H9 (cell line): Measurements from ENCODE around the gene MAL. TPM values are rescaled to one million over a fixed set of nuclear protein-coding genes. Genes with fewer than 3 reads are reported as not detected.

Experiments
- DNase-seq: peaks from one replicate; pipeline ENCODE4 v3.0.0-alpha.2; 2017
- H2AFZ ChIP-seq: one replicate; pipeline ENCODE4 v1.6.1; 2013; ENCODE audit warnings: mild to moderate bottlenecking, low read length, control low read depth, moderate library complexity
- H2AK5ac ChIP-seq: 2 replicates; pipeline ENCODE4 v1.6.1; 2013; ENCODE audit warnings: low read length, control low read depth, mixed read lengths; ENCODE audit not compliant: insufficient read length
- H2BK120ac ChIP-seq: one replicate; pipeline ENCODE4 v1.6.1; 2013; ENCODE audit warnings: low read depth, mild to moderate bottlenecking, low read length, control low read depth, inconsistent platforms; ENCODE audit not compliant: poor library complexity, severe bottlenecking
- H2BK12ac ChIP-seq: 2 replicates; pipeline ENCODE4 v1.6.1; 2013; ENCODE audit warnings: low read length, control low read depth, mixed read lengths, low read depth; ENCODE audit not compliant: insufficient read length
- H2BK15ac ChIP-seq: 2 replicates; pipeline ENCODE4 v1.6.1; 2013; ENCODE audit warnings: low read depth, low read length, control low read depth
- H2BK20ac ChIP-seq: one replicate; pipeline ENCODE4 v1.6.1; 2013; ENCODE audit warnings: low read depth, mild to moderate bottlenecking, low read length, control low read depth, inconsistent platforms; ENCODE audit not compliant: poor library complexity, severe bottlenecking
- H2BK5ac ChIP-seq: 2 replicates; pipeline ENCODE4 v1.6.1; 2013; ENCODE audit warnings: low read length, control low read depth, mixed read lengths; ENCODE audit not compliant: insufficient read length
- H3K14ac ChIP-seq: 2 replicates; pipeline ENCODE4 v1.6.1; 2013; ENCODE audit warnings: low read length, control low read depth; ENCODE audit not compliant: insufficient read depth
- H3K18ac ChIP-seq: 2 replicates; pipeline ENCODE4 v1.6.1; 2013; ENCODE audit warnings: low read depth, mild to moderate bottlenecking, mixed read lengths, low read length, control low read depth; ENCODE audit not compliant: insufficient read length
- H3K23ac ChIP-seq: 2 replicates; pipeline ENCODE4 v1.6.1; 2013; ENCODE audit warnings: low read length, control low read depth, mixed read lengths, low read depth; ENCODE audit not compliant: insufficient read length
- H3K23me2 ChIP-seq: 2 replicates; pipeline ENCODE4 v1.6.1; 2013; ENCODE audit warnings: low read depth, mild to moderate bottlenecking, mixed read lengths, low read length, control low read depth; ENCODE audit not compliant: insufficient read length, poor library complexity, severe bottlenecking
- H3K27ac ChIP-seq: 2 replicates; pipeline ENCODE4 v1.5.1; 2013; ENCODE audit warnings: low read length, control low read depth, mixed read lengths, low read depth; ENCODE audit not compliant: insufficient read length
- H3K27me3 ChIP-seq: 2 replicates; pipeline ENCODE4 v1.6.1; 2013; ENCODE audit warnings: low read length, control low read depth, inconsistent platforms; ENCODE audit not compliant: insufficient read depth
- H3K4ac ChIP-seq: 2 replicates; pipeline ENCODE4 v1.6.1; 2013; ENCODE audit warnings: low read depth, mild to moderate bottlenecking, control low read depth, inconsistent platforms, low read length, moderate library complexity
- H3K4me1 ChIP-seq: 2 replicates; pipeline ENCODE4 v1.6.1; 2013; ENCODE audit warnings: low read length, control low read depth, inconsistent platforms; ENCODE audit not compliant: insufficient read depth
- H3K4me2 ChIP-seq: 2 replicates; pipeline ENCODE4 v1.6.1; 2013; ENCODE audit warnings: low read length, control low read depth, mixed read lengths; ENCODE audit not compliant: insufficient read length, insufficient read depth
- H3K56ac ChIP-seq: 2 replicates; pipeline ENCODE4 v1.6.1; 2013; ENCODE audit warnings: low read depth, mild to moderate bottlenecking, mixed read lengths, low read length, control low read depth; ENCODE audit not compliant: insufficient read length
- H3K79me1 ChIP-seq: 2 replicates; pipeline ENCODE4 v1.6.1; 2013; ENCODE audit warnings: low read depth, mild to moderate bottlenecking, moderate library complexity, low read length, control low read depth, inconsistent platforms; ENCODE audit not compliant: insufficient read depth, poor library complexity, severe bottlenecking
- H3K79me2 ChIP-seq: 2 replicates; pipeline ENCODE4 v1.6.1; 2013; ENCODE audit warnings: low read length, control low read depth, inconsistent platforms; ENCODE audit not compliant: insufficient read depth
- H3K9ac ChIP-seq: 2 replicates; pipeline ENCODE4 v1.6.1; 2013; ENCODE audit warnings: low read length, control low read depth, mixed read lengths; ENCODE audit not compliant: insufficient read length; ENCODE audit errors: extremely low read depth
- H3K9me3 ChIP-seq: one replicate; pipeline ENCODE4 v1.6.1; 2013; ENCODE audit warnings: low read depth, low read length, inconsistent platforms; ENCODE audit not compliant: control insufficient read depth
- H3T11ph ChIP-seq: one replicate; pipeline ENCODE4 v1.6.1; 2013; ENCODE audit warnings: mild to moderate bottlenecking, low read length, control low read depth, inconsistent platforms
- H4K20me1 ChIP-seq: one replicate; pipeline ENCODE4 v1.6.1; 2013; ENCODE audit not compliant: control insufficient read depth, insufficient read length, insufficient read depth
- H4K5ac ChIP-seq: 2 replicates; pipeline ENCODE4 v1.6.1; 2013; ENCODE audit warnings: low read depth, mild to moderate bottlenecking, mixed read lengths, low read length, control low read depth; ENCODE audit not compliant: insufficient read length
- H4K8ac ChIP-seq: replicated peaks from 2 replicates; pipeline ENCODE4 v1.6.1; 2013; ENCODE audit warnings: low read length, control low read depth, mixed read lengths, low read depth; ENCODE audit not compliant: insufficient read length
- H4K91ac ChIP-seq: 2 replicates; pipeline ENCODE4 v1.6.1; 2013; ENCODE audit warnings: low read depth, mild to moderate bottlenecking, moderate library complexity, mixed read lengths, low read length, control low read depth; ENCODE audit not compliant: insufficient read length
- H3K27ac Mint-ChIP-seq, 3 experiments: 2 replicates in 2 of 3; 3 replicates in 1 of 3; pipeline ENCODE4 v1.8.0; 2020 to 2021; ENCODE audit warnings: mixed read lengths in 3 of 3, mild to moderate bottlenecking in 1 of 3, moderate library complexity in 1 of 3
- H3K27me3 Mint-ChIP-seq: 2 replicates; pipeline ENCODE4 v1.8.0; 2021; ENCODE audit warnings: low read depth, mild to moderate bottlenecking, moderate library complexity, mixed read lengths
- H3K36me3 Mint-ChIP-seq, 3 experiments: 2 replicates in 2 of 3; 3 replicates in 1 of 3; pipeline ENCODE4 v1.8.0; 2020 to 2021; ENCODE audit warnings: low read depth in 3 of 3, mixed read lengths in 3 of 3; ENCODE audit not compliant: insufficient read depth in 1 of 3
- H3K4me1 Mint-ChIP-seq, 2 experiments: 2 replicates each; pipeline ENCODE4 v1.8.0; 2020; ENCODE audit warnings: mixed read lengths in 2 of 2
- H3K4me3 Mint-ChIP-seq, 2 experiments: 2 replicates in 1 of 2; 3 replicates in 1 of 2; pipeline ENCODE4 v1.8.0; 2020 to 2021; ENCODE audit warnings: mild to moderate bottlenecking in 2 of 2, mixed read lengths in 2 of 2, moderate library complexity in 1 of 2
- H3K9me3 Mint-ChIP-seq, 2 experiments: 2 replicates in 1 of 2; 3 replicates in 1 of 2; pipeline ENCODE4 v1.8.0; 2020; ENCODE audit warnings: mild to moderate bottlenecking in 2 of 2, mixed read lengths in 2 of 2, moderate library complexity in 1 of 2
- whole genome bisulfite sequencing: extraction: QIAGEN DNeasy Blood & Tissue Kit; methylation state at CpG from one replicate; pipeline ENCODE4 v1.1.7; 2013; ENCODE audit warnings: missing lambda C conversion rate, low lambda C conversion rate, mixed read lengths; ENCODE audit not compliant: insufficient read length; ENCODE audit errors: extremely low coverage; 5-methylcytosine and 5-hydroxymethylcytosine counted together
- total RNA-seq: library from RNA; stranded (reverse); gene quantifications from 2 replicates; pipeline ENCODE4 v1.2.1, GENCODE V29; 2021
- TF ChIP-seq, protein P1 (sequence below): fragments of 200-600 bp; sonication (generic); conservative IDR thresholded peaks from 3 replicates; pipeline ENCODE4 v1.8.0; 2021; ENCODE audit warnings: antibody characterized with exemption, mild to moderate bottlenecking

The MAL gene
- total RNA-seq, 1 experiment from 2014 or later, result not detected

DNA sequence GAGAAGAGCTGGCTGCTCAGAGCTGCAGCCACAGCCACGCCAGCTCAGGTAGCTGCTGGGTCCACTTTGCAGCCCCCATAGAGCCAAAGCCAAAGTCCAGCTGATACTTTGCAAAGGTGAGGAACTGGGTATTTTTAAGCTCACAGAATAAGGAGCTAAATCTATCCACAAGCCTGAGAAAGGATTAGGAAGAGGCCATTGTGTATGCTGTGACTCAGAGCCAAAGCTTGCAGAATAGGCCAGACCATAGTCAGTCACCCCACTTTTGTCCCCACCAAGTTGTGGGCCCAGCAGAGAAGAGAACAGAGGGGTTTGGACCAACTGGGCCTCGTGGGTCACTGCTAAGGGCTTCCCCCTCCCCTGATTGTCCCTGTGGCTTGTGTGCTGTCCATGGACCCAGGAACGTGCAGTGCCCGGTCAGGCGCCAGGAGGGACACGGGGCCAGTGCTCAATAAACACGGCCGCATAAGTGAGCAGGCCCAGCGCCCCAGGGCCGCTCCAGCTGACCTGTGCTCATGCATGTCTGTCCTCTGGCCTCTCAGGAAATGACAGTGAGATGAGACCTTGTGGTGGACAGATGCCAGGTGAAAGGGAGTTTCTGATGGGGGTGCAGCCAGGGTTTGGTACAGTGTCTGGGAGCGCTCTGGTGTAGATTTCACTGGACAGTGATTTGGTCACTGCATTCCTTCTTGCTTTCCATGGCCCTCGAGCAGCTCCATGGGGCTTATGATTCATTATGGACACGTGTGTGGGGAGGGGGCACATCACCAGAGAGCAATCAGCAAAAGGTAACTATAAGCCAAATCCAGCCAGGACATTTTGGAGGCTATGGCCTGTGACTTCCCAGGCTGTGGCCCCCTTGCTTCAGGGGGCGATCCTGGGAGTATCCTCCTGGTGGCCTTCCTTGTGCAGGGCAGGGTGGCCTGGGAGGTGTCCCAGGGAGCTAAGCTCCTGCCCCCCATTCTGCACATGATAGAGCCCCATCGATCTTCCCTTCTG, 31.3 kb downstream of the MAL start:
- Histone ChIP-seq H3K4ac (no peak overlapping the region), H2BK12ac (no peak overlapping the region), H2BK120ac (no peak overlapping the region), H2BK20ac (no peak overlapping the region), H3K79me1 (no peaks in the 10 kb centered on the region), H3K9ac (no peak overlapping the region), H4K8ac (no peak overlapping the region), H4K20me1 (no peaks in the 10 kb centered on the region), H2AFZ (no peak overlapping the region), H4K5ac (no peak overlapping the region), H3K9me3 (no peaks in the 10 kb centered on the region), H3K18ac (no peak overlapping the region), H2BK5ac (no peak overlapping the region), H3K23me2 (no peaks in the 10 kb centered on the region), H3K27ac (no peak overlapping the region), H3K14ac (no peak overlapping the region), H3K23ac (no peak overlapping the region), H2BK15ac (no peak overlapping the region), H3K4me1 (no peaks in the 10 kb centered on the region; the same call in 1 of the 2 replicates), H4K91ac (no peak overlapping the region), H3T11ph (no peak overlapping the region), H2AK5ac (no peak overlapping the region), H3K79me2 (no peaks in the 10 kb centered on the region), H3K56ac (no peak overlapping the region), H3K4me2 (no peak overlapping the region), H3K27me3 (no peaks in the 10 kb centered on the region)
- no CpG with 5 or more reads among the region's 15 CpGs for WGBS
- Mint-ChIP-seq H3K27ac (peak overlapping the region in 1 of 3 experiments; percentile 79; a peak in 1 of 7 replicates), H3K9me3 (no peaks in the 10 kb centered on the region), H3K27me3 (peaks cover 36% of the 10 kb centered on the region), H3K4me1 (peaks cover 4 to 8% of the 10 kb centered on the region in 2 experiments), H3K36me3 (no peaks in the 10 kb centered on the region), H3K4me3 (no peak overlapping the region)
- TF ChIP-seq, protein P1, sequence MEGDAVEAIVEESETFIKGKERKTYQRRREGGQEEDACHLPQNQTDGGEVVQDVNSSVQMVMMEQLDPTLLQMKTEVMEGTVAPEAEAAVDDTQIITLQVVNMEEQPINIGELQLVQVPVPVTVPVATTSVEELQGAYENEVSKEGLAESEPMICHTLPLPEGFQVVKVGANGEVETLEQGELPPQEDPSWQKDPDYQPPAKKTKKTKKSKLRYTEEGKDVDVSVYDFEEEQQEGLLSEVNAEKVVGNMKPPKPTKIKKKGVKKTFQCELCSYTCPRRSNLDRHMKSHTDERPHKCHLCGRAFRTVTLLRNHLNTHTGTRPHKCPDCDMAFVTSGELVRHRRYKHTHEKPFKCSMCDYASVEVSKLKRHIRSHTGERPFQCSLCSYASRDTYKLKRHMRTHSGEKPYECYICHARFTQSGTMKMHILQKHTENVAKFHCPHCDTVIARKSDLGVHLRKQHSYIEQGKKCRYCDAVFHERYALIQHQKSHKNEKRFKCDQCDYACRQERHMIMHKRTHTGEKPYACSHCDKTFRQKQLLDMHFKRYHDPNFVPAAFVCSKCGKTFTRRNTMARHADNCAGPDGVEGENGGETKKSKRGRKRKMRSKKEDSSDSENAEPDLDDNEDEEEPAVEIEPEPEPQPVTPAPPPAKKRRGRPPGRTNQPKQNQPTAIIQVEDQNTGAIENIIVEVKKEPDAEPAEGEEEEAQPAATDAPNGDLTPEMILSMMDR, result no peak
- DNase-seq, result no peak
